Raji (cell line): Measurements from ENCODE around the gene ANKRD13D.

Experiments
- POLR2A ChIP-seq: IDR thresholded peaks from 2 replicates; pipeline ENCODE4 v1.6.1; 2011; ENCODE audit warnings: low read depth, low read length, control low read depth; ENCODE audit not compliant: insufficient read depth

The ANKRD13D gene

GRCh38 chr11:67255864-67256263 lies 33.2 kb upstream of the ANKRD13D start:
- no peak for TF ChIP-seq POLR2A

GRCh38 chr11:67256477-67257135 lies 32.5 kb upstream of the ANKRD13D start:
- no peak for TF ChIP-seq POLR2A

- no peak for TF ChIP-seq POLR2A
Observed at GRCh38 chr11:67260406-67260805, 28.7 kb upstream of the ANKRD13D start.

GRCh38 chr11:67261640-67261945 lies 27.5 kb upstream of the ANKRD13D start:
- no peak for TF ChIP-seq POLR2A

GRCh38 chr11:67261946-67262681 lies 27.0 kb upstream of the ANKRD13D start:
- no peak for TF ChIP-seq POLR2A

- peak; percentile 45 for TF ChIP-seq POLR2A
Observed at GRCh38 chr11:67262731-67263675, 26.1 kb upstream of the ANKRD13D start.

- no peak for TF ChIP-seq POLR2A
Observed at GRCh38 chr11:67264260-67264659, 24.8 kb upstream of the ANKRD13D start.

- no peak for TF ChIP-seq POLR2A
Observed at GRCh38 chr11:67264877-67265632, 24.0 kb upstream of the ANKRD13D start.

GRCh38 chr11:67265633-67266448 lies 23.3 kb upstream of the ANKRD13D start:
- TF ChIP-seq POLR2A, result no peak

- TF ChIP-seq POLR2A, result peak; percentile 49
Observed at GRCh38 chr11:67266449-67267187, 22.5 kb upstream of the ANKRD13D start, which contains the start of gene GRK2. Gene GRK2, plus strand, starts transcription at chr11:67266473. Its CDS starts 227 bp downstream, at chr11:67266700.

- peak; percentile 73 for TF ChIP-seq POLR2A
Observed at GRCh38 chr11:67267188-67268080, 21.7 kb upstream of the ANKRD13D start.
